ENCODE measurements around the gene PRKAR2A.
"Not testable (repeated sequence)": the region's sequence is repeated elsewhere in the genome, so short reads cannot be mapped to it uniquely, and the experiment has no call there.

PRKAR2A gene

GRCh38 chr3:48776854-48777253 lies 70.8 kb downstream of the PRKAR2A start:
- no peak for DNase-seq (ENCODE audit: low read depth)

DNA sequence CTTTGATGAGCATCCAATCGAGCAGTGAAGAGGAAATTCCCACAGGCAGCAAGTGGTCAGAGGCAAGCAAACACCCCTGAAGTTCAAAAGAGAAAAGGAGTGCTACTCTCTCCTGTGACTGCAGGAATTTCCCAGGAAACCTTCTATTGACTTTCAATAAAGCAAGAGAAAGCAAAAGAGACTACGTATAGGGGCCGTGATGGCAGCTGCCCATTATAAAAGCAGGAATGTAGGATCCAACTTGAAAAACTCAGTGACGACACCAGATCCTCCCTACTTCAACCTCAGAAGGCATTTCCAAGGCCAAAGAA lies 77.5 kb downstream of the PRKAR2A start:
- DNase-seq (ENCODE audit: low read depth) = no peak

DNA sequence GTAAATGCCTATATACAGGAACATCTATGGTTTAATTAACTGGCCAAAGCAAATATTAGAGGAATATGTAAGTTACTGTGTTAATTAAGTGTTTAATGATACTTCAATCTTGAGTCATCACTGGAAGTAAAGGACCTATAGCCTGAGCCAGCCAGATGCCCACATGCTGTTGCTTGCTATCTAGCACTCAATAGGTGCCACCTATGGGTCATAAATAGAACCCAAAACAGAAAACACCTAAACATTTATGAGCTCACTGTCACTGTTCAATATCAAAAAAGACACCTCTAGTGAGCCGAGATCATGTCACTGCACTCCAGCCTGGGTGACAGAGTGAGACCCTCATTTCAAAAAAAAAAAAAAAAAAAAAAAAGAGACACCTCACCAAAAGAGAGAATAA lies 82.3 kb downstream of the PRKAR2A start:
- no peak for DNase-seq (ENCODE audit: low read depth)

- DNase-seq (ENCODE audit: low read depth) = no peak
Observed at GRCh38 chr3:48762816-48763215, 84.9 kb downstream of the PRKAR2A start.

- DNase-seq (ENCODE audit: low read depth) = not testable (repeated sequence)
Observed at GRCh38 chr3:48759991-48760540, 87.6 kb downstream of the PRKAR2A start.

- DNase-seq (ENCODE audit: low read depth) = not testable (repeated sequence)
Observed at GRCh38 chr3:48759531-48759930, 88.1 kb downstream of the PRKAR2A start.

DNA sequence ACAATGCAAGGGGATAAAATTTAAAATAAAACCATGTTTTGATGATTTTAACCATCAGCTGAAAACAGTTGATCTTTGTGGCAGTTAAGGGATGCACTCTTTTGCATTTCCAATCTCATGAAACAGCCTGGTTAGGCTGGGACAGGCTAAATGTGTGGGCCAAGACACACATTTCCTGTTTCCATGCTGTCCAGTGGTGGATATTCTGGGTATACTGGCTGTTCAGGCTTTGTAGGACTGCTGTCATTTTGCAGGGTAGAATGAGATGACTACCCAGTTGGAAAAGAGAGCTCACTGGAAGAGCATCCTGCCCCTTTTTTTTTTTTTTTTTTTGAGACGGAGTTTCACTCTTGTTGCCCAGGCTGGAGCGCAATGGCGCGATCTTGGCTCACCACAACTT lies 88.6 kb downstream of the PRKAR2A start:
- DNase-seq (ENCODE audit: low read depth) = no peak

DNA sequence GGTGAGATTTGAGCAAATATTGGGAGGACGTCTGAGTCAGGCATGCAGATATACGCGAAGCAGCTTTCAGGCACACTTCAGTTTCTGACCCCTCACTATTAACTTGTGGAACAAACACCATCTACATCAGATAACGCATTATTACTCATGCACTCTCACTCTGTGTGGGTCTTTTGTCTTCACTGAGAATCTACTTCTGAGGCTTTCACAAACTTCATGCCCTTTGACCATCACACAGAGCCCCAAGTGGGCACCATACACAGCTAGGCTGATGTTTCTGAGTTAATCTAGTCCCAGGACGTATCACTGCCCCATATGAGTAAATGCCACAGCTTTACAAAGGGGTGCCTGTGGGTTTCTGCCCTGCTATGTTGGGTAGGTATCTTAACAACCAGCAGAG lies 91.0 kb downstream of the PRKAR2A start:
- DNase-seq (ENCODE audit: low read depth) = no peak

DNA sequence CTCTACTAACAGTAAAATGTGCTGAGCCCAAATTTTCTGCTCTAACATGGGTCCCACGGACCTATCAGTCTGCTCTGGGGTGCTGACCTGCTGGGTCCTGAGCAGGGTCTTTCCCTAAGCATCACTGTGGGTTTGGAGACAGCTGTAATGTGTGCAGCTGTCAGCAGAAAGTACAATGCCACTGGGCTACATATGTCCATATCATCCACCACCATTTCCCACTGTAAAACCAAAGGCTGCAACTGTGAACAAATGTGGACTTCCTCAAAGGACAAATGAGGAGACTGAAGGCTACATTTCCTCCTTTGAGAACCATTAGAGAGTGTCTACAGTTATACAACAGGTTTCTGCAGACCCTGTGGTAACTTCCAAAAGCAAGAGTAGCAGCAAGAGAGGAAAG lies 96.8 kb downstream of the PRKAR2A start:
- no peak for DNase-seq (ENCODE audit: low read depth)

DNA sequence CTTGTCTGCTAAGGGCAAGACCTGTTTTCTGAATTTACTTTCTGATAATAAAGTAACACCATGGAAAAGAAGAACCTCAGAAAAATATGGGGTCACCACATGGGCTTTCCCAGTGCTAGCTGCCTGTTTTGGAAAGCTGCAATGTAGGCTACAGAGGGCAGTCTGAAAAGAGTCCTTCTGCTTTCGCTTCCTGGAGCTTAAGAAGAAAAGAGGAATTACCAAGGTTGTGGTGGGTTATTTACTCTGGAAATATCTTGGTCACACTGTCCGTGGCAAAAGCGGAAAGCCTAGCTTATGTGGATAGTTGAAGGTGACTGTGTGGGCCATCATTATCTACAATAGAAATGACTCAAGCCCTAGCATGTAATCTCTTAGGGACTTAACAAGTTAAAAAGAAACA lies 98.9 kb downstream of the PRKAR2A start:
- no peak for DNase-seq (ENCODE audit: low read depth)

DNA sequence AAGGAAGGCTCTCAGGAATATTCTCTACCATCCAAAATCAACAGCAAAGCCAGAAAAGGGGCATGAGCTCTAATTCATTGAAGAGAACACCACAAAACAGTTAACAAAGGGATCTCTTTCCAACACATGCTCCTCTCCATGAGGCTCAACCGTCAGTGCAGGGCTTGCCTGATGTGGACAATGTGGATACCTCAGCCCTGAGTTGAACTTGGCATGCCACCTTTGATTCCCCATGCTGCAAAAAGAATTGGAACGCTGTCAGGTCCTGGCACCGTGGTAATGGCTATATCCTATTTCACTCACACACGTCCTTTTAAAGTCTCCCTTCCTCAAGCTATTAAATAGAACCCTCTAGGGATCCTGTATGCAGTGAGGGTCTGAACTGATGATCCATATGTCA lies 100.0 kb downstream of the PRKAR2A start:
- no peak for DNase-seq (ENCODE audit: low read depth)

- DNase-seq (ENCODE audit: low read depth) = no peak
Observed at GRCh38 chr3:48747015-48747615, 100.6 kb downstream of the PRKAR2A start.

- DNase-seq (ENCODE audit: low read depth) = no peak
Observed at GRCh38 chr3:48743773-48744172, 103.9 kb downstream of the PRKAR2A start.

DNA sequence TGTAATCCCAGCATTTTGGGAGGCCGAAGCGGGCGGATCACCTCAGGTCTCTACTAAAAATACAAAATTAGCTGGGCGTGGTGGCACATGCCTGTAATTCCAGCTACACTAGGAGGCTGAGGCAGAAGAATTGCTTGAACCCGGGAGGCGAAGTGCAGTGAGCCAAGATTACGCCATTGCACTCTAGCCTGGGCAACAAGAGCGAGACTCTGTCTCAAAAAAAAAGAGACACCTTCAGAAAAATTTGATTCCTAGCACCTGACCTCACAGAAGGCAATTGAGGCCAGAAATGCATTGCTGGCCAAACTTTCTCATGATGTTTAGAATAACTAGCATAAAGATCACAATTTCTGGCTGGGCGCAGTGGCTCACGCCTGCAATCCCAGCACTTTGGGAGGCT lies 106.4 kb downstream of the PRKAR2A start:
- not testable (repeated sequence) for DNase-seq (ENCODE audit: low read depth)

GRCh38 chr3:48739955-48740823 lies 107.5 kb downstream of the PRKAR2A start:
- DNase-seq (ENCODE audit: low read depth) = peak; percentile 34

DNA sequence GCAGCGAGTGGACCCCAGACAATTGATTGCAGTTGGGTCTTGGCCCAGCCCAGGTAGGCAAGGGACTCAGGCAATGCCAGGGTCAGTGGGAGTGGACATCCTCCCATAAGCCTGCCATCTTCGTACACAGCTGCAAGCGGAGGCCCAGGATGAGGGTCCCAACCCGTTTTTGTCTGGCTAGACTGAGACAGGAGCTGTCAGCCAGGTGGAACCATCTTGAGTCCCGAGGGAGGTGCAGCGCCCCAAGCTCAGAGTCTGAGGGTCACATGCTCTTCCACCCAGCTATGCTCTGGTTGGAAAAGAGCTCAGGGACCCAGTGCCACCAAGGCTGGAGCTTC lies 108.1 kb downstream of the PRKAR2A start:
- no peak for DNase-seq (ENCODE audit: low read depth)

DNA sequence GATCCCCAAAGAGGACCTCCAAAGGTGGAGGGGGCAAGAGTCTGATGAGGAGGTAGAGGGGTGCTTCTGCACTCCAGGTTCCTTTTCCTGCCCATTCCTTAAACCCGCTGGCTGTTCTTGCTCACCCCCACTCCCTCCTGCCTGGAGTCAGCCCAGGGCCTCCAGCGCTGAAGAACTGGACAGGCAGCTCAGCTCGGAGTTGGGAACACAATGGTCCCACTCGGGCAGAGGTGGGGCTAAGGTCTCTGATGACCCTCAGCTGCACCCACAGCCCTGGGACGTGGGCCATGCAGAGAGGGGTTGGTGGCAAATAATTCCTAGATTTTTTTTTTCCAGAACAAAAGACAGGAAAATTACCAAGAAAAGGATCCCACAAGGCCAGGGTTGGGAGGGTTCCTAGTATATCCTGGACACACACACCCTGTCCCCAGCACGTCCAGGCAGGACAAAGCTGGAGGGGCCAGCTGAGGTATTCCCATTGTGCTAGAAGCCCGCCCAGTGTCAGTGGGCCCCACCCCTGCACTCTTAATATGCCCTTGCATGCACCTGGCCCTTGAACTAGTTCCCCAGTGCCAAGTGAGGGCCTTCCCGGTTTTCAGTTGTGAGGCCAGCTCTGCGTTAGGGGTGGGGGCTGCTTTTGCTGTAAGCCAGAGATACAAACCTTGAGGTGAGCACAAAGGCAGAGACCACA lies 108.6 kb downstream of the PRKAR2A start:
- no peak for DNase-seq (ENCODE audit: low read depth)

- DNase-seq (ENCODE audit: low read depth) = no peak
Observed at GRCh38 chr3:48738144-48738536, 109.5 kb downstream of the PRKAR2A start.

DNA sequence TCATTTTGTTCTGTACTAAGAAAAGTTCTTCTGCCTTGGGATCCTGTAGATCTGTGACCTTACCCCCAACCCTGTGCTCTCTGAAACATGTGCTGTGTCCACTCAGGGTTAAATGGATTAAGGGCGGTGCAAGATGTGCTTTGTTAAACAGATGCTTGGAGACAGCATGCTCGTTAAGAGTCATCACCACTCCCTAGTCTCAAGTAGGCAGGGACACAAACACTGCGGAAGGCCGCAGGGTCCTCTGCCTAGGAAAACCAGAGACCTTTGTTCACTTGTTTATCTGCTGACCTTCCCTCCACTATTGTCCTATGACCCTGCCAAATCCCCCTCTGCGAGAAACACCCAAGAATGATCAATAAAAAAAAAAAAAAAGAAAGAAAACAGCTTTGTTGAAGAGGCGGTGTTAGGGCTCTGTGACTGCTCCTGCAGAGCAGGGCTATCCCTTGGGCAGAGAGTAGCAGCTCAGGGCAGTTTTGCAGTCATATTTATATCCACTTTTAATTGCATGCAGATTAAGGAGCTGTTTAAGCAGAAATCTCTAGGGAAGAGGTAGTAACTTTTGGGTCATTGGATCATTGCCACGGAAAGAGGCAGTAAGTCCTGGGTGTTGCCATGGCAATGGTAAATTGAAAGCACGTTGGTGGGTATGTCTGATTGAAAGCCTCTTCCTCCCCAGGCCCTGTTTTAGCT lies 112.5 kb downstream of the PRKAR2A start:
- DNase-seq (ENCODE audit: low read depth) = not testable (repeated sequence)

GRCh38 chr3:48734541-48734940 lies 113.1 kb downstream of the PRKAR2A start:
- not testable (repeated sequence) for DNase-seq (ENCODE audit: low read depth)

DNA sequence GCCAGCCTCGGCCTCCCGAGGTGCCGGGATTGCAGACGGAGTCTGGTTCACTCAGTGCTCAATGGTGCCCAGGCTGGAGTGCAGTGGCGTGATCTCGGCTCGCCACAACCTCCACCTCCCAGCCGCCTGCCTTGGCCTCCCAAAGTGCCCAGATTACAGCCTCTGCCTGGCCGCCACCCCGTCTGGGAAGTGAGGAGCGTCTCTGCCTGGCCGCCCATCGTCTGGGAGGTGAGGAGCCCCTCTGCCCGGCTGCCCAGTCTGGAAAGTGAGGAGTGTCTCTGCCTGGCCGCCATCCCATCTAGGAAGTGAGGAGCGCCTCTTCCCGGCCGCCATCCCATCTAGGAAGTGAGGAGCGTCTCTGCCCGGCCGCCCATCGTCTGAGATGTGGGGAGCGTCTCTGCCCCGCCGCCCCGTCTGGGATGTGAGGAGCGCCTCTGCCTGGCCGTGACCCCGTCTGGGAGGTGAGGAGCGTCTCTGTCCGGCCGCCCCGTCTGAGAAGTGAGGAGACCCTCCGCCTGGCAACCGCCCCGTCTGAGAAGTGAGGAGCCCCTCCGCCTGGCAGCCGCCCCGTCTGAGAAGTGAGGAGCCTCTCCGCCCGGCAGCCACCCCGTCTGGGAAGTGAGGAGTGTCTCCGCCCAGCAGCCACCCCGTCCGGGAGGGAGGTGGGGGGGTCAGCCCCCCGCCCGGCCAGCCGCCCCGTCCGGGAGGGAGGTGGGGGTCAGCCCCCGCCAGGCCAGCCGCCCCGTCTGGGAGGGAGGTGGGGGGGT lies 113.7 kb downstream of the PRKAR2A start:
- not testable (repeated sequence) for DNase-seq (ENCODE audit: low read depth)

- DNase-seq (ENCODE audit: low read depth) = no peak
Observed at GRCh38 chr3:48727511-48727910, 120.2 kb downstream of the PRKAR2A start.
